ENCODE measurements around the gene MAST4.

The MAST4 gene

DNA sequence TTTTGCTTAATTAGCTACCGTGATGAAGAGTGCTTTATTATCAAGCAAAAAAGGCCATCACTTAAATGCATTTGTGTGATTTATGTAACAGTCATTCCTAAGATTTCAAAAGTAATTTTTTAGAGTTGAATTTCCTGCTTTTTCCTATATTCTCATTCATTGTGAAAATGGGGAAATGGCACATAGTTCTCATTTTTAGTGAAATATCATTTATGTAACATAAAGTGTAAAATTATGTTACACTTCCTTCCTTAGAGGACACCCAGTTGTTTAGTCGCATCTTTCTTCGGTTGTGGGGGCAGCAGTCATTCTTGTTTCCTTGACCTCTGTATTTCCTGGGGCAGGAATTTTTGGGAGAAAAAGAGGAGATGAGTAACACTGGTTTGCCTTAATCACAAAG lies 142.8 kb downstream of the MAST4 start:
- no peaks in the 10 kb centered on the region for H3K9me3 ChIP-seq
- no peaks in the 10 kb centered on the region for H3K36me3 ChIP-seq
- peaks cover 2% of the 10 kb centered on the region; the same call in 1 of the 2 replicates for H3K4me1 ChIP-seq
- no peaks in the 10 kb centered on the region for H3K27me3 ChIP-seq
- no peak overlapping the region for H3K4me3 ChIP-seq (ENCODE audit: low read depth, low read length)
- DNase-seq = no peak
- TF ChIP-seq, protein P1, sequence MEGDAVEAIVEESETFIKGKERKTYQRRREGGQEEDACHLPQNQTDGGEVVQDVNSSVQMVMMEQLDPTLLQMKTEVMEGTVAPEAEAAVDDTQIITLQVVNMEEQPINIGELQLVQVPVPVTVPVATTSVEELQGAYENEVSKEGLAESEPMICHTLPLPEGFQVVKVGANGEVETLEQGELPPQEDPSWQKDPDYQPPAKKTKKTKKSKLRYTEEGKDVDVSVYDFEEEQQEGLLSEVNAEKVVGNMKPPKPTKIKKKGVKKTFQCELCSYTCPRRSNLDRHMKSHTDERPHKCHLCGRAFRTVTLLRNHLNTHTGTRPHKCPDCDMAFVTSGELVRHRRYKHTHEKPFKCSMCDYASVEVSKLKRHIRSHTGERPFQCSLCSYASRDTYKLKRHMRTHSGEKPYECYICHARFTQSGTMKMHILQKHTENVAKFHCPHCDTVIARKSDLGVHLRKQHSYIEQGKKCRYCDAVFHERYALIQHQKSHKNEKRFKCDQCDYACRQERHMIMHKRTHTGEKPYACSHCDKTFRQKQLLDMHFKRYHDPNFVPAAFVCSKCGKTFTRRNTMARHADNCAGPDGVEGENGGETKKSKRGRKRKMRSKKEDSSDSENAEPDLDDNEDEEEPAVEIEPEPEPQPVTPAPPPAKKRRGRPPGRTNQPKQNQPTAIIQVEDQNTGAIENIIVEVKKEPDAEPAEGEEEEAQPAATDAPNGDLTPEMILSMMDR (IDR thresholded peaks at IDR 0.05; ENCODE audit: low read depth, low read length) = no peak

DNA sequence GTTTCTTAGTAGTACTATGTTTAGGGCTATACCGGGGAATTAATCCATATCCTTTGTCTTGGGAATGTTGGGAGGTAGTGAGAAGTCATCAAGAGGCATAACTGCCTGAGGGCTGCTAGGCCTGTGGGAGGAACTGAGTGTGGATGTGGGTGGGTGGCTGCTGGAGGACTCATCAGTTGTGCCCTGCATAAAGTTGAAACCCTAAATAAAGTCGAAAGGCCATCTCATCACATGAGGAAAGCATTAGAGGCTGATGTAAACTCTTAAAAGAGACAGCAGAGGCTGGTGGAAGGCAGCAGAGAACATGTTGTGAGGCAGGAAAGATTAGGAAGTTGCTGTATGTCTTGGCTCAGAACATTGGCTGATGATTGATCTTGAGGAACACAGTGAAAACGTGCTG lies 143.8 kb downstream of the MAST4 start:
- Histone ChIP-seq H3K27me3 (no peaks in the 10 kb centered on the region), H3K9me3 (no peaks in the 10 kb centered on the region), H3K4me3 (ENCODE audit: low read depth, low read length) (no peak overlapping the region), H3K4me1 (peaks cover 4% of the 10 kb centered on the region; the same call in 1 of the 2 replicates), H3K36me3 (no peaks in the 10 kb centered on the region)
- DNase-seq = no peak
- TF ChIP-seq, protein P1 (IDR thresholded peaks at IDR 0.05; ENCODE audit: low read depth, low read length) = no peak

DNA sequence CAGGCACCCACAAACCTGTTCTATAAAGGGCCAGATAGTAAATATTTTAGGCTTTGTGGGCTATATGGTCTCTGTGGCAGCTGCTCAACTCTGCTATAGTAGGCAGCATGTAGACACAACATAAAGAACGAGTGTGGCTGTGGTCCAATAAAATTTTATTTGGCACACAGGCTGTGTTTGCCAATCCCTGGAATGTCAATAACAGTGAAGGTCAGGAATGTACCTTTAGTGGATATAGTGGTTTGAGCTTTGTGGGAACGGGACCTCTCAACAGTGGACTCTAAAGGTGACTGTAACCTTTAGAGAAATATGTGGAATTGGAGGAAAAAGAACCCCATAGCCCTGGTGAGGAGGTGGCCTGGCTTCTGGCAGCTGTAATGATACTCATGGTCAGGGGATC lies 145.2 kb downstream of the MAST4 start:
- no peaks in the 10 kb centered on the region for H3K27me3 ChIP-seq
- H3K4me1 ChIP-seq = peaks cover 4% of the 10 kb centered on the region; the same call in 1 of the 2 replicates
- H3K36me3 ChIP-seq = no peaks in the 10 kb centered on the region
- TF ChIP-seq, protein P1 (IDR thresholded peaks at IDR 0.05; ENCODE audit: low read depth, low read length) = no peak
- no peak for DNase-seq
- no peaks in the 10 kb centered on the region for H3K9me3 ChIP-seq
- no peak overlapping the region for H3K4me3 ChIP-seq (ENCODE audit: low read depth, low read length)

DNA sequence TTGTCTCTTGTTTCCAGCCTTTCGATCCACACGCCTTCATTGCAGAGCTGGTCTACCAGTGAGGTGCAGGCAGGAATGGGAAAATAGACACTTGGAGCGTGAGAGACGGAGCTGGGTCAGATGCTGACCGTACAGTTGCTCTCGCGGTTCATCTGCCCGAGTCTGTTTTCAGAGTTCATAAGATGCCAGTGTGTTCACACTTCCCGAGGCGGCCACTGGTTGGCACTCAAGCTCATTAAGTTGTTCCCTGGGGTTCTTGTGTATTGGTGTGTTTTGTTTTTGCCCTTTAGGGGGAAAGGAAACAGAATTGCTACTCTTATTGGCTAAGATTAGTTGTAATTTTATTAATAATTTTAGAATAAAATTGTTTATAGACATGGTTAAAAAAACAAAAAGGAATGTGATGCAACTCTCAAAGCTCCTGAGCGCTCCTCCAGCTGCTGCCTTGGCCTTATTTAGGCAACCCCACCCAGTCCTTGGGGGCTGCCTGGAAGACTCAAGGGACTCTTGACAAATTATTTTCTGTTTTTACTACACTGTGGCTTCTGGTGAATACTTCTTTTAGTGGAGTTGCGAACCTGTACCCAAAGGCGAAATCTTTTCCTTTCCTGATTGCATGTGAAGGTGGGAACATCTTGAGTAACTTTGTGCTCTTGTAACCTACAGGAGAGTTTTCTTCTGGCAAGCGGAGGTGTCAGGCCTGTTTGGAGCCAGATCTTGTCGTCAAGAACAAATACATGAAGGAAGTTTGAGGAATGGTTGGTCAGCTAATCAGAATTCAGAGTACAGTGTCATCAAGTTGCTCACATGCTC lies 146.1 kb downstream of the MAST4 start:
- Histone ChIP-seq H3K27me3 (no peaks in the 10 kb centered on the region), H3K4me3 (ENCODE audit: low read depth, low read length) (no peak overlapping the region), H3K9me3 (no peaks in the 10 kb centered on the region), H3K4me1 (peaks cover 4% of the 10 kb centered on the region), H3K36me3 (no peaks in the 10 kb centered on the region)
- TF ChIP-seq, protein P1 (IDR thresholded peaks at IDR 0.05; ENCODE audit: low read depth, low read length) = peak; percentile 41
- no peak for DNase-seq

DNA sequence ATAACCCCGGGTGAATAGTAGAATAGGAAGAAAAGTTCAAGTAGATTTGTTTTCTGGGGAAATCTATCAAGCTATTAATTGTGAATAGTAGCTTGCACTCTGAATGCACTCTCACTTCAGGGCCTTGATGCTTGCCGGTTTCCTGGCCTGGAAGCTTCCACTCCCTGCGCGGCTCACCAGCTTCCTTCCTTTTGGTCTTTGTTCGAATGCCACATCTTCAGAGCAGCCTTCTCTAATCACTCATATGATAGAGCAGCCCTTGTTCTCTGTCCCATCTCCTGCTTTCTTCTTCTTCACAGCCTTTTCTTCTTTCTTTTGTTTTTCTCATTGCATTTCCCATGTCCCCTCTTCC lies 146.7 kb downstream of the MAST4 start:
- TF ChIP-seq, protein P1 (IDR thresholded peaks at IDR 0.05; ENCODE audit: low read depth, low read length) = no peak
- Histone ChIP-seq H3K36me3 (no peaks in the 10 kb centered on the region), H3K4me3 (ENCODE audit: low read depth, low read length) (no peak overlapping the region), H3K27me3 (no peaks in the 10 kb centered on the region), H3K4me1 (peaks cover 4% of the 10 kb centered on the region), H3K9me3 (no peaks in the 10 kb centered on the region)
- DNase-seq = no peak

DNA sequence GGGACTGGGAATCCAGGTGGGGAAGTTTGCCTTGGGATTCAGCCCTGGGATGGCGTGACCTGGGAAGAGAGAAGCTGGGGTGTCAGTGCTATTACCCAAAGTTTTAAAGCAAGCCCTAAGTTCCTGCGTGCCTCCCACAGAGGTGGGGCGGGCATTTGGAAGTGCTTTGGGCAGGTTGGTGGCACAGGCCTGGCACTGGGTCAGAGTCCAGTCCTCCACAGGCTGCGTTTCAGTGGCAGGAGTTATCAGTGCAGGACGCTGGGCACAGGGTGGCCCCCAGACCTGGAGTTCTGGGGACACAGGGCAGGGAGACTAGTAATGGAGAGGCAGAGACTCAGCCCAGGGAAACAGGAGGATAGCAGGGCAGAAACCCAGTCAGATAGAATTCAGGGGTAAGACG lies 147.2 kb downstream of the MAST4 start:
- no peaks in the 10 kb centered on the region for H3K9me3 ChIP-seq
- DNase-seq = no peak
- peaks cover 4% of the 10 kb centered on the region for H3K4me1 ChIP-seq
- no peak overlapping the region for H3K4me3 ChIP-seq (ENCODE audit: low read depth, low read length)
- no peaks in the 10 kb centered on the region for H3K27me3 ChIP-seq
- no peaks in the 10 kb centered on the region for H3K36me3 ChIP-seq
- TF ChIP-seq, protein P1 (IDR thresholded peaks at IDR 0.05; ENCODE audit: low read depth, low read length) = no peak

All from BE2C (cell line).